Endothelial cell of umbilical vein (primary cell): ENCODE measurements around the gene TCN1. TPM values are rescaled to one million over a fixed set of nuclear protein-coding genes. Genes with fewer than 3 reads are reported as not detected.

Experiments
- BruUV-seq: library from RNA; stranded (reverse); fragments of 400-500 nt; replicated peaks from 2 replicates; lab custom pipeline; 2021; lab: Mats Ljungman, UMichigan
- CTCF ChIA-PET: fragments of 300-600, 350-600 bp; sonication (Branson Sonifier 250); formaldehyde crosslinking; loops from one replicate; lab custom pipeline; 2021; ENCODE audit warnings: antibody characterized with exemption, inconsistent platforms; lab: Charles Lee
- POLR2A ChIA-PET: fragments of 300-600, 350-600 bp; sonication (Branson Sonifier 250); formaldehyde crosslinking; loops from one replicate; lab custom pipeline; 2021; ENCODE audit warnings: antibody characterized with exemption, inconsistent platforms; lab: Charles Lee
- DNase-seq: peaks from one replicate; pipeline ENCODE4 v3.0.0-alpha.2; 2011; ENCODE audit warnings: low read depth, low spot score
- FAIRE-seq: peaks from 2 replicates; lab custom pipeline; 2011; peaks lifted over from hg19 to GRCh38; lab: Jason Lieb, UNC
- H2AFZ ChIP-seq: 2 replicates; pipeline ENCODE4 v1.6.0; 2012; ENCODE audit warnings: low read depth, low read length, control low read depth, inconsistent platforms
- H3K27ac ChIP-seq: 2 replicates; pipeline ENCODE4 v1.5.1; 2011; ENCODE audit warnings: low read depth, mild to moderate bottlenecking, control low read depth, low read length, moderate library complexity; ENCODE audit not compliant: insufficient read depth
- H3K27me3 ChIP-seq, 2 experiments: 2 replicates each; pipeline versions ENCODE4 v1.6.0 to v1.6.1; 2011; ENCODE audit warnings: low read length in 2 of 2, mixed read lengths in 1 of 2; ENCODE audit not compliant: control insufficient read depth in 2 of 2, insufficient read depth in 2 of 2
- H3K36me3 ChIP-seq, 2 experiments: 2 replicates in 1 of 2; 3 replicates in 1 of 2; pipeline ENCODE4 v1.5.1; 2011; ENCODE audit warnings: low read length in 2 of 2, mild to moderate bottlenecking in 1 of 2, moderate library complexity in 1 of 2; ENCODE audit not compliant: control insufficient read depth in 2 of 2, insufficient read depth in 2 of 2; ENCODE audit errors: extremely low read depth in 1 of 2
- H3K4me1 ChIP-seq: 3 replicates; pipeline ENCODE4 v1.5.1; 2011; ENCODE audit warnings: mild to moderate bottlenecking, low read length; ENCODE audit not compliant: control insufficient read depth, insufficient read depth; ENCODE audit errors: extremely low read depth
- H3K4me2 ChIP-seq: 2 replicates; pipeline ENCODE4 v1.6.1; 2011; ENCODE audit warnings: low read length, control low read depth, mixed read lengths; ENCODE audit not compliant: insufficient read depth
- H3K4me3 ChIP-seq, 3 experiments: fragments of 200-600 bp in 1 of 3; sonication (generic), shearing (Covaris generic) in 1 of 3; replicated peaks in 1 of 3; 2 replicates each; pipeline ENCODE4 v1.5.1; 2011 to 2016; ENCODE audit warnings: control low read depth in 3 of 3, low read length in 3 of 3, mild to moderate bottlenecking in 2 of 3, inconsistent platforms in 1 of 3, low read depth in 1 of 3, moderate library complexity in 1 of 3; ENCODE audit not compliant: insufficient read depth in 1 of 3
- H3K79me2 ChIP-seq: 2 replicates; pipeline ENCODE4 v1.6.0; 2012; ENCODE audit warnings: low read length, inconsistent platforms; ENCODE audit not compliant: control insufficient read depth, insufficient read depth
- H3K9ac ChIP-seq: replicated peaks from 2 replicates; pipeline ENCODE3; 2011; ENCODE audit warnings: low read length, control low read depth; ENCODE audit not compliant: insufficient read depth; ENCODE audit errors: extremely low read depth
- H3K9me1 ChIP-seq: replicated peaks from 3 replicates; pipeline ENCODE4 v1.6.0; 2011; ENCODE audit warnings: mild to moderate bottlenecking, low read length; ENCODE audit not compliant: control insufficient read depth, insufficient read depth; ENCODE audit errors: extremely low read depth
- H3K9me3 ChIP-seq: replicated peaks from 2 replicates; pipeline ENCODE4 v1.5.1; 2012; ENCODE audit warnings: low read length, inconsistent platforms; ENCODE audit not compliant: control insufficient read depth, insufficient read depth
- H4K20me1 ChIP-seq: replicated peaks from 2 replicates; pipeline ENCODE3; 2011; ENCODE audit warnings: mild to moderate bottlenecking, low read length; ENCODE audit not compliant: control insufficient read depth, insufficient read depth; ENCODE audit errors: extremely low read depth
- CTCF ChIP-seq, 2 donors: IDR thresholded peaks; 1 replicate in 1 of 2; 2 replicates in 1 of 2; pipeline ENCODE4 v1.5.1; 2011; ENCODE audit warnings: low read length in 2 of 2, mild to moderate bottlenecking in 2 of 2, moderate library complexity in 2 of 2, control low read depth in 1 of 2, inconsistent platforms in 1 of 2, low read depth in 1 of 2; ENCODE audit not compliant: insufficient read depth in 1 of 2; ENCODE audit errors: extremely low read depth in 1 of 2
- EZH2 ChIP-seq: IDR thresholded peaks from 2 replicates; pipeline ENCODE4 v1.6.1; 2012; ENCODE audit warnings: borderline replicate concordance, low read depth, mild to moderate bottlenecking, moderate library complexity, low read length, inconsistent platforms; ENCODE audit not compliant: severe bottlenecking
- FOS ChIP-seq: IDR thresholded peaks from 2 replicates; pipeline ENCODE4 v1.6.1; 2011; ENCODE audit warnings: mild to moderate bottlenecking, low read length, moderate library complexity, borderline replicate concordance; ENCODE audit not compliant: insufficient read depth
- GATA2 ChIP-seq: IDR thresholded peaks from 2 replicates; pipeline ENCODE4 v1.7.0; 2011; ENCODE audit warnings: low read depth, mild to moderate bottlenecking, moderate library complexity, mixed read lengths, low read length; ENCODE audit not compliant: insufficient read length, insufficient read depth
- JUN ChIP-seq: IDR thresholded peaks from 2 replicates; pipeline ENCODE4 v1.6.1; 2011; ENCODE audit warnings: borderline replicate concordance, low read depth; ENCODE audit not compliant: insufficient read length, insufficient read depth
- MAX ChIP-seq: IDR thresholded peaks from 2 replicates; pipeline ENCODE4 v1.6.1; 2011; ENCODE audit not compliant: insufficient read depth, insufficient read length
- MYC ChIP-seq: IDR thresholded peaks from one replicate; pipeline ENCODE4 v1.6.1; 2011; ENCODE audit warnings: mild to moderate bottlenecking, low read depth, low read length
- POLR2A ChIP-seq: IDR thresholded peaks from 2 replicates; pipeline ENCODE4 v1.6.1; 2012; ENCODE audit warnings: low read depth, mild to moderate bottlenecking, control low read depth, low read length
- POLR2AphosphoS5 ChIP-seq: IDR thresholded peaks from 2 replicates; pipeline ENCODE4 v1.6.1; 2012; ENCODE audit warnings: low read depth, mild to moderate bottlenecking, control low read depth, low read length, moderate library complexity; ENCODE audit not compliant: insufficient read depth
- dilution Hi-C: fragments of 300-500 bp; cut with MboI; formaldehyde crosslinking; loops from one replicate; pipeline ENCODE4 v1.15.0; 2019; ENCODE audit warnings: low sequenced_read_pairs; ENCODE audit not compliant: extremely low pct_ligation_motif_present
- intact Hi-C: fragments of 100-400 bp; cut with micrococcal nuclease; formaldehyde crosslinking; loops from one replicate; pipeline ENCODE4 v1.10.0; 2022
- polyA plus RNA-seq, 4 experiments: library from polyadenylated mRNA; depleted of rRNA in 3 of 4; stranded (reverse) in 3 of 4; unstranded in 1 of 4; fragments of >200 nt; gene quantifications; 2 replicates each; pipeline versions ENCODE4 v1.2.1 to v1.2.3, GENCODE V29; 2011 to 2012; ENCODE audit warnings: missing spikeins in 1 of 4
- total RNA-seq: library from RNA; stranded (reverse); gene quantifications from 2 replicates; pipeline ENCODE4 v1.2.3, GENCODE V29; 2021

Gene TCN1
- total and polyA plus RNA-seq, 2 donors (not counting 3 experiments of a cell fraction or from before 2014, with no cell fraction given): not detected

DNA sequence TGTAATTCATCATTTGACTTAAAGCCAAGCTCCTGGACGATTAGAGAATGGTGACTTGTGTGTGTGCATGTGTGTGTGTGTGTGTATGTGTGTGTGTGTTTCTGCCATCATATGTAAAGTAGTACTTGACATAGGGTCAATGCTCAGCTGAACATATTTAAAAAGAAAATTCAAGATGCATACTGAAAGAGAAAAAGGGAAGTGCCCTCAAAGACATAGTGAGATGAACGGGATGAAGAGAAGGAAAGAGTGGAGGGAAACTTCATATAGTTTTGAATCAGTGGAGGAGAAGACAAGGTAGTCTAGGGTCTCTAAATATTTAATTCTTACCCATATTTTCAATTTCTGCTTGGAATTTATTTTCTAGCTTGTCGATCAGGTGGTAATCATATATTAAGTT, 4.0 kb downstream of the TCN1 start:
- TF ChIP-seq MAX (no peak), EZH2 (no peak), FOS (no peak), POLR2A (no peak), CTCF (IDR thresholded peaks at IDR 0.05; ENCODE audit: extremely low read depth in 1 of 2, insufficient read depth in 1 of 2, low read depth in 1 of 2, low read length in 2 of 2) (no peak), GATA2 (no peak), JUN (no peak), POLR2AphosphoS5 (no peak), MYC (no peak)
- POLR2A ChIA-PET: no interaction called here
- Histone ChIP-seq H3K9me3 (no peaks in the 10 kb centered on the region), H3K79me2 (no peaks in the 10 kb centered on the region), H4K20me1 (no peaks in the 10 kb centered on the region), H3K36me3 (no peaks in the 10 kb centered on the region), H3K9me1 (no peaks in the 10 kb centered on the region), H3K4me1 (peaks cover 26% of the 10 kb centered on the region), H3K4me3 (no peak overlapping the region), H3K27ac (no peak overlapping the region), H3K4me2 (no peak overlapping the region), H2AFZ (no peak overlapping the region), H3K9ac (no peak overlapping the region), H3K27me3 (no peaks in the 10 kb centered on the region)
- dilution Hi-C loops (no loop called here), intact Hi-C loops (no loop called here)
- BruUV-seq: no TSS peak
- FAIRE-seq (no peak), DNase-seq (no peak)
- CTCF ChIA-PET: interaction anchor here (1.5 kb wide), 1 partner anchor 56 kb away, joined by 3 read pairs; no protein-coding TSS in a partner anchor
